UCSD-AML1 (cell line): ENCODE results near the gene NDUFA6.
"Not testable (repeated sequence)": the region's sequence is repeated elsewhere in the genome, so short reads cannot be mapped to it uniquely, and the experiment has no call there.

Experiments used
- DNase-seq: peaks from one replicate; lab custom pipeline; 2025; ENCODE audit not compliant: unreplicated experiment; lab: John Stamatoyannopoulos, UW

Gene NDUFA6

DNA sequence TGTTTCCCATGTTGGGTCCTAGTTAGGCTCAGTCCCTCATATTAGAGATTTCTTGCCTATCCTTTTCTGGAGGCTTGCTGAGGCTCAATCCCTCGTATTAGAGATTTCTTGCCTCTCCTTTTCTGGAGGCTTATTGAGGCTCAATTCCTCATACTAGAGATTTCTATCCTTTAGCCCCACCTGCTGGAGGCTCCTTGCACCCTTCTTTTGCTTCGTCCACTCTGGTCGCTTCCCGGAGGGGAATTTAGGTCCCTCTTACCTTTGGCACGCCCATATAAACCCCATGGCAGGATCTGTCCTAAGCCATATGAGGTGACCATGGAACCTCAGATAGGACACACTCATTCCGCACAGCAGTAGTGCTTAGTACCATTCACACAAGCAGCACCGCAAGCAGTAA, 24.1 kb upstream of the NDUFA6 start:
- DNase-seq, result no peak

DNA sequence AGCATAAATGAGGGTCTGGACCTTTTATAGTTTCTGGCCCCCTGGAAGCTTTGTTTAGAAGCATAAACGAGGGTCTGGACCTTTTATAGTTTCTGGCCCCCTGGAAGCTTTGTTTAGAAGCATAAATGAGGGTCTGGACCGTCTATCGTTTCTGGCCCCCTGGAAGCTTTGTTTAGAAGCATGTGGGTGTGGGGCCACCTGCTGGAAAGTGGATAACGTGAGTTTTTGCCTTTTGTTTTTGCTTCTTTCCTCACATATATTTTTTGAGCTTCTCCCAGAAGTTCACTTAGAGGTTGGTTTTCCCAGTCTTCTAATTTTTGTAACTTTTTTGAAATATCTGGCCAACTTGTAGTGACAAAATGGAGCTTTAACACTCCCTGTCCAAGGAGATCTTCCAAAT, 22.2 kb upstream of the NDUFA6 start:
- DNase-seq, result not testable (repeated sequence)

DNA sequence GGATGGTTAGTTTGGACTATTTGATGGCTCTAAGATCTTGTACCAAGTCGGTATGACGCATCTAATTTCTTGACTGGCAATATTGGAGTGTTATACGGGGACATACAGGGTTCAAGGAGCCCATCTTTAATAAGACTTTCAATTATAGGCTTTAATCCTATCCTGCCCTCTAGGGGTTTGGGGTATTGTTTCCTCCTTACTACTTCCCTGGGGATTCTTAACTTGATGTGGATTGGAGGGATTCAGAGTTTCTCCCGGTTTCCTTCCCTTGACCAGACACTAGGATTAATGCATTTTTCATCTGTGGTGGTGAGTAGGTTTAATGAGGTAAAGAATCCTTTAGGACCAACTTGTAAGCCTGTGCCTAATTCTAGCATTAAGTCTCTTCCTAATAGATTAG, 21.2 kb upstream of the NDUFA6 start:
- no peak for DNase-seq

DNA sequence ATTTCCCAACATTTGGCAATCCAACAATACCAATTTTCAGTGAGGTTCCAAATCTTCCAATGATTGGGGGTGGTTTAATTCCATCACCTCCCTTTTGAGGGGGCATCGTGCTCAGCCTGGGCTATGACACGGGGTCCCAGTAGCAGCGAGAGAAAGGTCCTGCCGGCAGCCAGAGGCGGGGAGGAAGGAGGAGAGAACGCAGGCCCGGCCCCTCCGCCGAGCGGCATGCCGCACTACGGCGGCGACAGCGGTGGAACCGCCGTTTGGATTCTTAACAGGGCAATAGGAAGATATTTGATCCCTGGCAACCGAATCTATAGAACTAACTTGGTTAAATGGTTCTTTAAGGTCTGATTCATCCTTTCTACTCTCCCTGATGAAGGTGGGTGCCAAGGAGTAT, 18.3 kb upstream of the NDUFA6 start:
- DNase-seq, result no peak

DNA sequence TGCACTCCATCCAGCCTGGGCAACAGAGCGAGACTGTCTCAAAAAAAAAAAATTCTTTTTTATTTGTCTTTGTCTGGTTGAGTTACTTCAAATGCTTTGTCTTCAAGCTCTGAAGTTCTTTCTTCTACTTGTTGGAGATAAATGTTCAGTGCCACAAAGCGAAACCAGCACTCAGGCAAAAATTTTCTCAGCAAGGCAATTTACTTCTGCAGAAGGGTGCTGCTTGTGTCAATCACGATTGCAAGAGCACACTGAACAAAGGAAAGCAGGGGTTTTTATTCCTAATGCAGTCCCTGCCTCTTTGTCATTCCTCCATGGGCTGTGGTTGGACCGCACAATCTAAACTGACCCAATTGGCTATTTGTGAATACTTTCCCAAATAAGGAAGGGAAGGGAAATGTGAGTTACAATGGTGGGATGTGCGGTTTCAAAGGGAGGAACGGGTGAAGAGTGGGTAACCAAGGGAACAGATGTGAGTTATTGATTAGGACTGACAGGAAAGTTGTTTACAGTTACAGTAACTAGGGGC, 13.8 kb upstream of the NDUFA6 start:
- not testable (repeated sequence) for DNase-seq

DNA sequence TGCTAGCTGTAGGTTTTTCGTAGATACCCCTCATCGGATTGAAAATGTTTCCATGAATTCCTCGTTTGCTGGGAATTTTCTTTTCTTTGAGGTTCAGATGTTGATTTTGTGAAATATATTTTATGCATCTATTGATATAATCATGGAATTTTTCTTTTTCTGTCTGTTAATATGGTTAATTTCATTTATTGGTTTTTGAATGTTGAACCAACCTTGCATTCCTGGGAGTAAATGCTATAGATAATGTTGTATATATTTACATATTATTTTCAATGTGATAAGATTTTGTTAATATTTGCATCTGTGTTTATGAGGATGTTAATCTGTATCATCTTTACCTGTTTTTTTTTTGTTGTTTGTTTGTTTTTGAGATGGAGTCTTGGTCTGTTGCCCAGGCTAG, 10.6 kb upstream of the NDUFA6 start:
- DNase-seq, result no peak

DNA sequence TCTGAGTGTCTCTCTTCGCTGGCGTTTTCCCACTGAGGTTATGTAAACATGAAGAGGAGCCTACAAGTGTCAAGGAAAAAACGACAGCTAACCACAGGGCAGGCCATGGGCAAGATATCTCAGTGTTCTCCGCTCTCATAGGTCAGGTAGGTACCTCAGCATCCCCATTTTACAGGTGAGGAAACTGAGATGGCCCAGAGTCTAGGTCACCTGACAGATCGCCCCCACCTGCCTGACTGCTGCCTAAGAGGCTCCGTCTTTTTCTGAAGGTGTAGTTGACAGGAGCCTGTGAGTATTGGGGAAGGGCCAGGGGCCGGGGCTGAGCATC, 847 bp upstream of the NDUFA6 start:
- DNase-seq, result no peak

DNA sequence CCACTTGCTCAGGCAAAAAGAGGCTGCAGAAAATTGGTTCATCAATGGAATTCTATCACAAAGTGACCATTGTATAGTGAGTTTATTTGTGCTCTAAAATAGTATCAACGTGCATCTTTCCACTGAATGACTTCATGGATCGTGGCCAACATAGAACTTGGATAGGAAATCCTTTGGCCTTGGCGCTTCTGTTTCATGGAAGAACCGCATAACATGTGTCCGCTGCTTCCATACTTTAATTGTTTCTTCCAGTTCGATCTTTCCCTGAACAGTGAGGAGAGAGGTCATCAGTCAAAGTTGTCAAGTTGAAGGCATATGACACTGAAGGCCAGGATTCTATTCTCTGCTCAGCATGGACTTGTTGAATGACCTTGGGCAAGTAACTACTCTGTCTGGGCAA, 4.5 kb downstream of the NDUFA6 start:
- DNase-seq, result no peak

DNA sequence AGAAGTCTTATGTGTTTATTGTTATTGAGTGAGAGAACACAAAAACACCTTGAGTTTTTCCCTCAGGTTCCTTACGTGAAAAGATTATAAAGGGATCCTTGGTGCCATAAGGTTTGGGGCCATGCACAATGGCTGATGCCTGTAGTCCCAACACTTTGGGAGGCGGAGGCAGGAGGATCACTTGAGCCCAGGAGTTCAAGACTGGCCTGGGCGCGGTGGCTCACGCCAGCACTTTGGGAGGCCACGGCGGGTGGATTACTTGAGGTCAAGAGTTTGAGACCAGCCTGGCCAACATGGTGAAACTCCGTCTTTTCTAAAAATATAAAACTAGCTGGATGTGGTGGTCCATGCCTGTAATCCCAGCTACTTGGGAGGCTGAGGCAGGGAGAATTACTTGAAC, 5.7 kb downstream of the NDUFA6 start:
- DNase-seq, result no peak

DNA sequence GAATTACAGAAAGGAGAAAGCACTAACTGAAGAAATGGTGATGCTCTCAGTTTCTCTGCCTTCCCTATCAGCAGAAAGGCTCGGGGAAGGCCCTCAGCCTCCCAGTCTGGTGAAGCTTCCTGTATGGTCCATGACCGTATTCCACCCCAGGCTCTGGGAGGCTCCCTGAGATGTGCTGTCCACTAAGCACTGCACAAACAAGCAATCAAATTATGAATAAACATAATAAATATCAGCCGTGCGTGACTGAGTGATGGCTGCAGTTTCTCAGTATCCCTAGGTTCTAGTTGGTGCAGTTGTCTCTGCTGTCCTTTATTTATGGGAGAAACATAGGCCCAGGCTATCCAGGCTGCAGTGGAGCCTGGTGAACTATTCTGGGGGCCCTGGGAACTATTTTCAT, 7.5 kb downstream of the NDUFA6 start:
- DNase-seq, result no peak

DNA sequence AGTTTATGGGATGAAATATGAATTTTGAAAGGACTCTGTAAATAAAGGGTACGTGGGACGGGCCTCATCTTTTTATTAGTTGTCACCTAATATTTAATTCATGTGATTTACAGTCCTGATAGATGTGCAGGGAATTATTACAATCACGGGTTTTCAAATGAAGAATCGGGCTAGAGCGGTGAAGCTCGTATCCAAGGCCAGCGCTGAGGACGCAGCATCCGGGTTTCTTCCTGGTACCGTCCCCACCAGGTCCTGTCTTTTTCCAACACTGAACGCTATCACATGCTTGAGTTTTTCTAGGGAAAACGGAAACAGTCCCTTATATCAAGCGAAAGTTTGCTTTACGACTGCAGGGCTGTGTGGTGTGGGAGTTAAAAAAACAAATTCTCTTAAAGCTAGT, 10.3 kb downstream of the NDUFA6 start:
- DNase-seq, result no peak

DNA sequence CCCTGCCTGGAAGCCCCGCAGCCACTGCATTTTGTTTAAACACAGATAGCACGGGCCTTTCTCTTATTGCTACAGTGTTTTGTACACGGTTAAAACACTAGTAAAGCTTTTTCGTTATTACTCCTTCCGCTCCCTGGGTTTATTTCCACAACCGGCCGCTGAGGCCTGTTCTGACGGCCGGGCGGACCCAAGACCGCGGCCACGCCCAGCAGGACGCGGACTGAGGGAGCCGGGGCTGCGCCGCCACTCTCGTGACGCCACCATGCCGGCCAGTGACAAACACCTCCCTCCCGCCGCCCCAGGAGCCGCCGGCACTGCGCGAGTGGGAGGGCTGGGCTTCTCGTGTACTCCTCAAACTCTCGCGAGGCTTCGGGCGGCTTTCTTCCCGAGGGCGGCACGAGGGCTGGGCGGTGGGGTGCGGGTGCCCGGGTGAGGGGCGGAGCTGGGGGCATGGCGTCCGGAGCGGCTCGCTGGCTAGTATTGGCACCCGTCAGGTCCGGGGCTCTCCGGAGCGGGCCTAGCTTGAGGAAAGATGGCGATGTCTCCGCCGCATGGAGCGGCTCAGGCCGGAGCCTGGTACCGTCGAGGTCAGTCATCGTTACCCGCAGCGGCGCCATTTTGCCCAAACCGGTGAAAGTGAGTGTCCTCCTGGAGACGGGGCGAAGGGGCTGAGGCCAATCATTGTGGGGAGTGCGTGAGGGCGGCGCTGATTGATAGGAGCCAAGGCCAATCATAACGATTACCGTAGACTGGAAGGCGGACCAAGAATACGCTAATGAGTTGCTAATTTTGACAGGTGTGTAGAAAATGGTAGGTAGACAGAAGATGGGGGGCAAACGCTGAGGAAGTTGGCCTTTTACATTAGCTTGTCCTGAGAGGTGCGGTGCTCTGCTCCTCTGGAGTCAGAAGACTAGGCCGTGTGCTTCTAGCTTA, 11.0 kb downstream of the NDUFA6 start, which contains the start of gene SMDT1:
Gene SMDT1, plus strand, starts transcription at position 382 of the 933 bp plus-strand sequence. Its CDS starts 69 bp downstream, at position 451.
- DNase-seq, result peak; percentile 98

DNA sequence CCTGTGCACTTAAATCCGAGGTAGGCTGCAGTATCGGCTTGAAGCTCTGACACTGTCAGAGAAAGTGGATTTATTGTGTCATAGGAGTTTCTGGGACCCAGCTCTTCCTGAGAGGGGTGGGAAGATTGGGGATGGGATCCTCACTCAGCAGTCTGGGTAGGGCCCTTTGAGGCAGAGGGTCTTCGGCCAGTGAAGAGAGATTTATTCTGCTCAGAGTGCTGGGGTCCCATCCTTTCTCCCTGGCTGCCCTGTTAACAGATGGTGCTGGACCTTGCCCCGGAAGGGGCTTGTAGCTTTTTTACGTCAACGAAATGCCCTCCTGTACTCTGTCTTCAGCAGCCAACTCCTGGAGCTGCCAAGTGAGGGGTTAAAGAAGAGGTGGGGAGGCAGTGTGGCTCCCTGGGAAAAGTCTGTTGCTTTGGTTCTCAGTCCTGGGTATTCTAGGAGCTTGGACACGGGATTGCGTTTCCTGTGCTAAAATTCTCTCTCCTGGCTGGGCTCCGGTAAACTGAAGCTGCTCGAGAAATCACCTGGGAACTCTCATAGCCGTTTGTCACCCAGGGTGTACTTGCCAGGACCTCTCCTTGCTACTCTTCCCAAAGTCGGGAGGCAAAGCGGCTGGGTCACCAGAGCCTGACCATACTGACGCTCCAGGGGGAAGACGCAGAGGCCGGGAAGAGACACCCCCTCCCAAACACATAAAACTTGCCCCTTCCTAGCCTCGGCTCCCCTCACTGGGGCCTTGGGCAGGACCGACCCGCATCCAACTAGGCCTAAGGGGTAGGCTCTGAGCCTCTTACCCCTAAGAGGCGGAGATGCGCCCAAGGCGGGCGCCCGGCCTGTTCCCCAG, 11.9 kb downstream of the NDUFA6 start:
- DNase-seq, result no peak

DNA sequence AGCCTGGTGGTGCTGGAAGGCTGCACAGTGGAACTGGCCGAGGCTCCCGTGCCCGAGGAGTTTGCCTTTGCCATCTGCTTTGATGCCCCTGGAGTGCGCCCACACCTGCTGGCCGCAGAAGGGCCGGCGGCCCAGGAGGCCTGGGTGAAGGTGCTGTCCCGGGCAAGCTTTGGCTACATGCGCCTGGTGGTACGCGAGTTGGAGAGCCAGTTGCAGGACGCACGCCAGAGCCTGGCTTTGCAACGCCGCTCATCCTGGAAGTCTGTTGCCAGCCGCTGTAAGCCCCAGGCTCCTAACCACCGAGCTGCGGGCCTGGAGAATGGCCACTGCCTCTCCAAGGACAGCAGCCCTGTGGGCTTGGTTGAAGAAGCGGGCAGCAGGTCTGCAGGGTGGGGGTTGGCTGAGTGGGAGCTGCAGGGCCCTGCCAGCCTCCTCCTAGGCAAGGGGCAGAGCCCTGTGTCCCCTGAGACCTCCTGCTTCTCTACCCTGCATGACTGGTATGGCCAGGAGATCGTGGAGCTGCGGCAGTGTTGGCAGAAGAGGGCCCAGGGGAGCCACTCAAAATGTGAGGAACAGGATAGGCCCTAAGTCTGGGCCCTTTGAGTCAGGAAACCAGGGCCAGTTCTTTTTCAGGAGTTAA, 13.0 kb downstream of the NDUFA6 start:
- DNase-seq, result no peak

DNA sequence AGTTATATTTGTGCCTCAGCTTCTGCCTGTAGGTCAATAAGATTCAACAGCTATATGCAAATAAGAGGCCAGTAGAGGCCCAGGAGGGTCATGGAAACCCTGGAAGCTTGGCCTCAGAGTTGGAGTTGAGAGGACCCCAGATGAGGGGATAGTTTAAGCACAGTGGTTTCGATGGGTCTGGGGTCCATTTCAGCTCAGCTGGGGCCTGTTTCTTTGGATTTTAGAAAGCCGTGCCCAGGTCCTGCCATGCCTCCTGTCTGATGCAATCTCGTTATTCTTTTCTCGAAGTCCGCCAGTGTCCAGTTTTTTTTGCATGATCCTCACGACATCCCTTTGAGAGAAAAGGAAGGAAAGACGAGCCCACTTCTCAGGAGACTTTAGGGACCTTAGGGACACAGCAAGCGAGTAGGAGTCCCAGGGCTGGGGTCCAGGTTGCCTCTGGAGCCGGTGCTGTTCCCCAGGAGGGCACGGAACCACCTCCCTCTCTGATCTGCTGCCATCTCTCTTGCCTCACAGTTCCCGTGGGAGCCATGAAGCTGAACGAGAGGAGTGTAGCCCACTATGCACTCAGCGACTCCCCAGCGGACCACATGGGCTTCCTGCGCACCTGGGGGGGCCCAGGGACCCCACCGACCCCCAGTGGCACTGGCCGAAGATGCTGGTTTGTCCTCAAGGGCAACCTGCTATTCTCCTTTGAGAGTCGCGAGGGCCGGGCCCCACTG, 13.6 kb downstream of the NDUFA6 start:
- no peak for DNase-seq

DNA sequence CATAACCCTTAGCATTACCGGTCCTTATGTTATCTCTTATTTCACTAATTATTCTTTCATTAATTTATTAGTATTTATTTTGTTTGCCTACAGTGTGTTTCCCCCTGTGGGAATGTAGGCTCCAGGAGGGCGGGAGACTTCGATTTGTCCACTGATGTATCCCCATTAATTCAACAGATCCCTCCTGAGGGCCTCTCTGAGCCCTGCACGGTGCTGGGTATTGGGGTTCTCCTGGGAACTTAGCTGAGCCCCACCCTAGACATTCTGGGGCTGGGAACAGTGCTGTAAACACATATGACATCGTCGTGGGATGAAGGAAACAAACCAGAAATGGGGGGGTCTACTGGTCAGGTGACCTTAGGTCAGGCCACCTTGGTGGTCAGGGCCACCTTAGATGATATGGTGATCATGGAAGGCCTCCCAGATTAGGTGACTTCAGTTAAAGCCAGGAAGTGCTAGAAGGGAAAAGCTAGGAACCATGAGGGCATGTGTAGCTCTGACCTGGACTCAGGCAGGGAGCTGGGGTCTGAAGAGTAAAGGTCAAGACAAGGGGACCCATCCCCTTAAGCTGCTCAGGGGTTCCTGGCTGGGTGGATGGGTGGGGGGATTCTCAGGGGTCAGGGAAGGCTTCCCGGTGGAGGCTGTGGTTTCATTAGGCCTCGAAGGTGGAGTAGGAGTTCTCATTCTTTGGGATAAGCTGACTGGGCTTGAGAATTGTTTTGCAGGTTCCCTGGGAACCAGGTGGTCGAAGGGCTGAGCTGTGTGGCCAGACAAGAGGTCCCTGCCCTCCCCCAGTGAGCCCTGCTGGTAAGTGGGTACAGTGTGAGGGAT, 15.5 kb downstream of the NDUFA6 start:
- no peak for DNase-seq

DNA sequence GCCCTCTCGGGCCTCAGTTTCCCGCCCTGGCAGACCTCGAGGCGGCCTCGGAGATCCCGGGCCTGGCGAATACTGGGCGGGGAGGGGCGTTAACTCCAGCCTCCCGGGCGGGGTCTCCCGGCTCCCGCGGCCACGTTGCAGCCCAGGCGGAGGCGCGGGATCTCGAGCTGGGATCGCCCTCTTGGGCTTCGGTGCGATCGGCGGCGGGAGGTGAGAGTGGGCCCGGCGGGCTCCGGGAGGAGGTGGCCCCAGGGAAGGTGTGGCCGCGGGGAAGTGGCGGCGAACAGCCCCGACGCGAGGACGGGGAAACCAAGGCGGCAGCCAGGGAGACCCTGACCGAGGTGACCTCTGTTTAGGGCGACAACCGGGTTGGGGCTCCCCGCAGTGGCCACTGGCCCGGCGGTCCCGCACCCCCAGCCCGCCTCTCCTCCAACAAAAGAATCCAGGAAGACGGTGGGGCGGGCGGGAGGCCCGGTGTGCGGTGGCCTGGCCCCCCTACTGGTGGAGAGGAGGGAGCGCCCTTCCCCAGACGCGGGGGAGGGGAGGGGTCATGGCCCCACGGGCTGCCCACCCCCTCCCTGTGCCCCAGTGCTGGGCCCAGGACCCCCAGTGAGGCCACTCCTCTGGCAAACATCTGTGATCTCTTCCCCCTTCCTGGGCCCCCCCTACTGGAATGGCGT, 16.3 kb downstream of the NDUFA6 start, which contains the start of gene PHETA2:
Gene PHETA2, plus strand, starts transcription at position 117 of the 680 bp plus-strand sequence. CDS start 3,046 bp downstream, outside the sequence.
- DNase-seq, result no peak

DNA sequence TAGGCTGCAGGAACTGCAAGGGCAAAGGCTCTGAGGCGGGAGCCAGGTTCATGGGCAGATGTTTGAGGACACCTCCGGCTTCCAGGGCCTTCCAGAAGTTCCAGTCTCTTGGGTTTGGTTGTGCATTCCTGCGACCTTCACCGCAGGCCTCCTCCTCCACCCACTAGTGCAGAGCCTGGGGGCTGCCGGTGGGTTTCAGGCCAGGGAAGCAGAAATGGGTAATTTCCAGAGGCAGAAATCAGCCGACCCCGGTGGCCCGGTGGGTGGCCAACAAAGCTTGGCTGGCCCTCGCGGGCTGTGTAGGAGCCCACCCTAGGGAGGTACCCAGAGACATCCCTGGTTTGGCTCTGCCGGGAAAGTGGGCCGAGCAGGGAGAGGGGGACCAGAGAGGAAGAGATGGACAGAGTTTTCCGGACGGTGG, 16.9 kb downstream of the NDUFA6 start:
- DNase-seq, result no peak
